ENCODE results near the gene ARF5. TPM values are rescaled to one million over a fixed set of nuclear protein-coding genes. Genes with fewer than 3 reads are reported as not detected.

Gene ARF5
- total RNA-seq, 8 experiments from 2014 or later, result 64.6 to 164 (median 147) TPM

- Histone ChIP-seq H3K4me1 (replicated peaks in 1 of 2) (peaks cover 5 to 7% of the 10 kb centered on the region in 2 donors), H3K4me3 (no peak overlapping the region), H3K27ac (no peak overlapping the region)
- WGBS, 10 experiments, result 75 to 100% (median 100%) methylated on average over 1 to 3 of the region's 6 CpGs; no CpG with 5 or more reads in 3 of the 10 experiments
- ATAC-seq (replicated peaks in 6 of 8), result no peak
- in situ Hi-C loops (cut with MboI; ENCODE audit: low pct_unique_long_range_greater_than_20kb in 2 of 9, low sequenced_read_pairs in 9 of 9, unreplicated experiment in 9 of 9), result no loop called here
Observed at GRCh38 chr7:127591591-127591990, 3.4 kb downstream of the ARF5 start.

GRCh38 chr7:127592550-127592949 lies 4.3 kb downstream of the ARF5 start:
- no peak for ATAC-seq (replicated peaks in 6 of 8)

GRCh38 chr7:127594490-127594889 lies 6.3 kb downstream of the ARF5 start:
- H3K4me1 ChIP-seq (replicated peaks in 1 of 2), result peaks cover 2% of the 10 kb centered on the region in 2 donors
- H3K27ac ChIP-seq, result no peak overlapping the region
- WGBS, 10 experiments, result 60 to 86% (median 80%) methylated on average over 1 of the region's 1 CpG; no CpG with 5 or more reads in 7 of the 10 experiments
- no peak for ATAC-seq (replicated peaks in 6 of 8)
- no peak overlapping the region for H3K4me3 ChIP-seq
- in situ Hi-C loops (cut with MboI; ENCODE audit: low pct_unique_long_range_greater_than_20kb in 2 of 9, low sequenced_read_pairs in 9 of 9, unreplicated experiment in 9 of 9), result no loop called here

More at GRCh38 chr7:127592550-127592949, 4.3 kb downstream of the ARF5 start:
- Histone ChIP-seq H3K27ac (no peak overlapping the region), H3K4me1 (replicated peaks in 1 of 2) (peaks cover 5 to 7% of the 10 kb centered on the region in 2 donors), H3K4me3 (no peak overlapping the region)
- WGBS, 10 experiments, result 0 to 100% (median 95%) methylated on average over 1 to 3 of the region's 4 CpGs; no CpG with 5 or more reads in 2 of the 10 experiments
- in situ Hi-C loops (cut with MboI; ENCODE audit: low pct_unique_long_range_greater_than_20kb in 2 of 9, low sequenced_read_pairs in 9 of 9, unreplicated experiment in 9 of 9), result no loop called here

- ATAC-seq (replicated peaks in 6 of 8), result peak in 3 of 8 experiments; percentile 51 to 87 (median 85)
- in situ Hi-C loops (cut with MboI; ENCODE audit: low pct_unique_long_range_greater_than_20kb in 2 of 9, low sequenced_read_pairs in 9 of 9, unreplicated experiment in 9 of 9), result no loop called here
- Histone ChIP-seq H3K4me1 (replicated peaks in 1 of 2) (no peaks in the 10 kb centered on the region), H3K27ac (no peak overlapping the region), H3K4me3 (no peak overlapping the region)
- 34 to 100% (median 80%) methylated on average over 1 to 3 of the region's 5 CpGs; no CpG with 5 or more reads in 3 of the 10 experiments for WGBS, 10 experiments
Observed at GRCh38 chr7:127595737-127596136, 7.5 kb downstream of the ARF5 start.

- in situ Hi-C loops (cut with MboI; ENCODE audit: low pct_unique_long_range_greater_than_20kb in 2 of 9, low sequenced_read_pairs in 9 of 9, unreplicated experiment in 9 of 9), result no loop called here
- H3K4me3 ChIP-seq, result no peak overlapping the region
- peak in 3 of 8 experiments; percentile 25 to 43 (median 34) for ATAC-seq (replicated peaks in 6 of 8)
- H3K27ac ChIP-seq, result no peak overlapping the region
- WGBS, 10 experiments, result 0 to 90% (median 39%) methylated on average over 1 to 5 of the region's 6 CpGs; no CpG with 5 or more reads in 6 of the 10 experiments
- H3K4me1 ChIP-seq (replicated peaks in 1 of 2), result no peaks in the 10 kb centered on the region
Observed at GRCh38 chr7:127598318-127598717, 10.1 kb downstream of the ARF5 start.

- 13 to 90% (median 48%) methylated on average over 2 to 3 of the region's 3 CpGs; no CpG with 5 or more reads in 2 of the 10 experiments for WGBS, 10 experiments
- H3K4me1 ChIP-seq (replicated peaks in 1 of 2), result no peaks in the 10 kb centered on the region
- in situ Hi-C loops (cut with MboI; ENCODE audit: low pct_unique_long_range_greater_than_20kb in 2 of 9, low sequenced_read_pairs in 9 of 9, unreplicated experiment in 9 of 9), result no loop called here
- no peak for ATAC-seq (replicated peaks in 6 of 8)
- H3K27ac ChIP-seq, result no peak overlapping the region
- H3K4me3 ChIP-seq, result no peak overlapping the region
Observed at GRCh38 chr7:127600885-127601284, 12.7 kb downstream of the ARF5 start.

- no peak for ATAC-seq (replicated peaks in 6 of 8)
- Histone ChIP-seq H3K4me3 (no peak overlapping the region), H3K27ac (no peak overlapping the region), H3K4me1 (replicated peaks in 1 of 2) (no peaks in the 10 kb centered on the region)
- in situ Hi-C loops (cut with MboI; ENCODE audit: low pct_unique_long_range_greater_than_20kb in 2 of 9, low sequenced_read_pairs in 9 of 9, unreplicated experiment in 9 of 9), result no loop called here
- 8 to 87% (median 75%) methylated on average over 2 to 5 of the region's 6 CpGs; no CpG with 5 or more reads in 3 of the 10 experiments for WGBS, 10 experiments
Observed at GRCh38 chr7:127608446-127608845, 20.2 kb downstream of the ARF5 start.

- in situ Hi-C loops (cut with MboI; ENCODE audit: low pct_unique_long_range_greater_than_20kb in 2 of 9, low sequenced_read_pairs in 9 of 9, unreplicated experiment in 9 of 9), result no loop called here
- 33 to 100% (median 100%) methylated on average over 1 of the region's 6 CpGs; no CpG with 5 or more reads in 7 of the 10 experiments for WGBS, 10 experiments
- no peak for ATAC-seq (replicated peaks in 6 of 8)
- Histone ChIP-seq H3K4me1 (replicated peaks in 1 of 2) (no peaks in the 10 kb centered on the region), H3K27ac (no peak overlapping the region), H3K4me3 (no peak overlapping the region)
Observed at GRCh38 chr7:127609297-127609696, 21.1 kb downstream of the ARF5 start.

GRCh38 chr7:127612263-127612662 lies 24.1 kb downstream of the ARF5 start:
- in situ Hi-C loops (cut with MboI; ENCODE audit: low pct_unique_long_range_greater_than_20kb in 2 of 9, low sequenced_read_pairs in 9 of 9, unreplicated experiment in 9 of 9), result no loop called here
- H3K4me3 ChIP-seq, result no peak overlapping the region
- ATAC-seq (replicated peaks in 6 of 8), result no peak
- WGBS, 10 experiments, result 43 to 63% (median 55%) methylated on average over 1 of the region's 1 CpG; no CpG with 5 or more reads in 6 of the 10 experiments
- no peaks in the 10 kb centered on the region for H3K4me1 ChIP-seq (replicated peaks in 1 of 2)
- no peak overlapping the region for H3K27ac ChIP-seq

GRCh38 chr7:127616724-127617123 lies 28.5 kb downstream of the ARF5 start:
- H3K4me3 ChIP-seq, result no peak overlapping the region
- no peak for ATAC-seq (replicated peaks in 6 of 8)
- in situ Hi-C loops (cut with MboI; ENCODE audit: low pct_unique_long_range_greater_than_20kb in 2 of 9, low sequenced_read_pairs in 9 of 9, unreplicated experiment in 9 of 9), result no loop called here
- WGBS, 10 experiments, result 0 to 81% (median 62%) methylated on average over 1 to 5 of the region's 5 CpGs; no CpG with 5 or more reads in 4 of the 10 experiments
- no peaks in the 10 kb centered on the region for H3K4me1 ChIP-seq (replicated peaks in 1 of 2)
- H3K27ac ChIP-seq, result no peak overlapping the region

GRCh38 chr7:127618042-127618441 lies 29.8 kb downstream of the ARF5 start, which contains the start of gene PAX4:
Gene PAX4 (minus strand): TSS chr7:127618142. CDS start chr7:127615928, 2,214 bp downstream.
- in situ Hi-C loops (cut with MboI; ENCODE audit: low pct_unique_long_range_greater_than_20kb in 2 of 9, low sequenced_read_pairs in 9 of 9, unreplicated experiment in 9 of 9), result no loop called here
- Histone ChIP-seq H3K4me1 (replicated peaks in 1 of 2) (no peaks in the 10 kb centered on the region), H3K4me3 (no peak within 1 kb of the TSS), H3K27ac (no peak within 1 kb of the TSS)
- ATAC-seq (replicated peaks in 6 of 8), result no peak
- 0 to 100% (median 71%) methylated on average over 1 of the region's 2 CpGs; no CpG with 5 or more reads in 5 of the 10 experiments for WGBS, 10 experiments

- WGBS, 10 experiments, result 40 to 67% methylated on average over 1 of the region's 1 CpG; no CpG with 5 or more reads in 8 of the 10 experiments
- ATAC-seq (replicated peaks in 6 of 8), result no peak
- no peak overlapping the region for H3K27ac ChIP-seq
- no peaks in the 10 kb centered on the region for H3K4me1 ChIP-seq (replicated peaks in 1 of 2)
- H3K4me3 ChIP-seq, result no peak overlapping the region
- in situ Hi-C loops (cut with MboI; ENCODE audit: low pct_unique_long_range_greater_than_20kb in 2 of 9, low sequenced_read_pairs in 9 of 9, unreplicated experiment in 9 of 9), result no loop called here
Observed at GRCh38 chr7:127618775-127619174, 30.6 kb downstream of the ARF5 start.

- Histone ChIP-seq H3K4me3 (no peak overlapping the region), H3K4me1 (replicated peaks in 1 of 2) (no peaks in the 10 kb centered on the region), H3K27ac (no peak overlapping the region)
- 0 to 27% (median 10%) methylated on average over 4 to 15 of the region's 27 CpGs; no CpG with 5 or more reads in 4 of the 10 experiments for WGBS, 10 experiments
- in situ Hi-C loops (cut with MboI; ENCODE audit: low pct_unique_long_range_greater_than_20kb in 2 of 9, low sequenced_read_pairs in 9 of 9, unreplicated experiment in 9 of 9), result no loop called here
- ATAC-seq (replicated peaks in 6 of 8), result peak in 1 of 8 experiments; percentile 22
Observed at GRCh38 chr7:127619681-127620405, 31.6 kb downstream of the ARF5 start.
